Heart right ventricle (tissue), 16 donors: Measurements from ENCODE around the gene ADAT3. TPM values are rescaled to one million over a fixed set of nuclear protein-coding genes. Genes with fewer than 3 reads are reported as not detected.
"Not testable (repeated sequence)": the region's sequence is repeated elsewhere in the genome, so short reads cannot be mapped to it uniquely, and the experiment has no call there.

Experiments used
- ATAC-seq, 8 donors: fragments of 200-7000 bp; cut with Tn5 transposase; one replicate each; pipeline ENCODE4 v1.9.1; 2020; ENCODE audit warnings: mild to moderate bottlenecking in 8 of 8, moderate library complexity in 8 of 8, moderate number of reproducible peaks in 1 of 8
- DNase-seq, 2 donors: peaks; one replicate each; pipeline ENCODE4 v3.0.0-alpha.2; 2020
- H3K27ac ChIP-seq, 10 donors: fragments of 200-600 bp; sonication (generic) in 2 of 10; one replicate each; pipeline versions ENCODE4 v1.5.0 to v1.8.0; 2020 to 2022; ENCODE audit warnings: mild to moderate bottlenecking in 3 of 10
- H3K27me3 ChIP-seq, 7 donors: fragments of 200-600 bp; one replicate each; pipeline ENCODE4 v1.8.0; 2021 to 2022; ENCODE audit warnings: mild to moderate bottlenecking in 2 of 7
- H3K36me3 ChIP-seq, 9 donors: fragments of 200-600 bp; sonication (generic) in 1 of 9; one replicate each; pipeline versions ENCODE4 v1.5.0 to v1.8.0; 2020 to 2022; ENCODE audit warnings: mild to moderate bottlenecking in 2 of 9
- H3K4me1 ChIP-seq, 9 donors: fragments of 200-600 bp; sonication (generic) in 1 of 9; one replicate each; pipeline versions ENCODE4 v1.5.0 to v1.8.0; 2020 to 2022; ENCODE audit warnings: mild to moderate bottlenecking in 4 of 9
- H3K4me3 ChIP-seq, 10 donors: fragments of 200-600 bp; sonication (generic) in 2 of 10; one replicate each; pipeline versions ENCODE4 v1.5.0 to v1.8.0; 2020 to 2022; ENCODE audit warnings: mild to moderate bottlenecking in 7 of 10, moderate library complexity in 2 of 10
- H3K9me3 ChIP-seq, 11 donors: fragments of 200-600 bp in 10 of 11; sonication (generic) in 2 of 11; one replicate each; pipeline versions ENCODE4 v1.5.0 to v1.8.0; 2013 to 2022; ENCODE audit warnings: mild to moderate bottlenecking in 2 of 11, control low read depth in 1 of 11, moderate library complexity in 1 of 11
- CTCF ChIP-seq, 9 donors: fragments of 200-600 bp; sonication (generic) in 2 of 9; IDR thresholded peaks; one replicate each; pipeline versions ENCODE4 v1.5.0 to v1.8.0; 2021 to 2022; ENCODE audit warnings: antibody characterized with exemption in 9 of 9, mild to moderate bottlenecking in 5 of 9, moderate library complexity in 1 of 9
- WGBS, 2 donors: extraction: QIAGEN DNeasy Blood & Tissue Kit; methylation state at CpG; one replicate each; pipeline ENCODE4 v1.1.7; 2013; ENCODE audit warnings: inconsistent platforms in 1 of 2; 5-methylcytosine and 5-hydroxymethylcytosine counted together
- intact Hi-C, 10 donors: fragments of 100-400 bp; cut with DNase I; formaldehyde crosslinking; loops; one replicate each; pipeline versions ENCODE4 v1.11.1 to v1.14.2; 2022
- polyA plus RNA-seq, 2 donors: library from polyadenylated mRNA; stranded (reverse); fragments of 200-250 nt; gene quantifications; one replicate each; pipeline ENCODE4 v1.2.3, GENCODE V29; 2013
- total RNA-seq, 10 donors: library from RNA; stranded (reverse); fragmentation: NEBNext Ultra II Directional in 3 of 10; extraction: Animal tissue kit (Norgen Biotek cat#: 25700) in 3 of 10; gene quantifications; one replicate each; pipeline versions ENCODE4 v1.2.1 to v1.2.4, GENCODE V29; 2021 to 2023
- donor health status: Arrhythmogenic right ventricular cardiomyopathy.
- donor health status: ischemic (EF 13 %, LVEDD 7.1; RV severe dilation, severe dysfunction).
- donor health status: healthy with polysubstance abuse.
- donor health status: DM: no; HTN: yes; CAD: no.
- donor health status: DM: no; HTN: no; CAD: no.
- donor health status: ischemic (EF 25% LVEDD 6.9; RV normal size, moderate dysfunction).
- donor health status: ischemic (EF 25% LVEDD 5.7; RV mildly dilated, moderate dysfunction).
- donor health status: healthy.
- donor health status: DM: yes; HTN: yes; CAD: no.
- donor health status: Ischemic cardiomyopathy.
- donor health status: ischemic (EF 35%, LVEDD 5.7; RV mildly dilated, moderate dysfunction).
- donor health status: nonischemic (EF 11% LVEDD 7.7; RV severe dilation, severe dysfunction).
- donor health status: DM: yes; HTN: yes; CAD: no.
- donor health status: PGD.
- donor health status: ischemic (EF 29% LVEDD 5.4; RV normal size, mild dysfunction).
- donor health status: nonischemic (EF 23%, LVEDD 6.1; RV moderate dilation, normal function).

The ADAT3 gene
- total and polyA plus RNA-seq, 12 donors = 0.94 to 4.3 (median 1.6) TPM

DNA sequence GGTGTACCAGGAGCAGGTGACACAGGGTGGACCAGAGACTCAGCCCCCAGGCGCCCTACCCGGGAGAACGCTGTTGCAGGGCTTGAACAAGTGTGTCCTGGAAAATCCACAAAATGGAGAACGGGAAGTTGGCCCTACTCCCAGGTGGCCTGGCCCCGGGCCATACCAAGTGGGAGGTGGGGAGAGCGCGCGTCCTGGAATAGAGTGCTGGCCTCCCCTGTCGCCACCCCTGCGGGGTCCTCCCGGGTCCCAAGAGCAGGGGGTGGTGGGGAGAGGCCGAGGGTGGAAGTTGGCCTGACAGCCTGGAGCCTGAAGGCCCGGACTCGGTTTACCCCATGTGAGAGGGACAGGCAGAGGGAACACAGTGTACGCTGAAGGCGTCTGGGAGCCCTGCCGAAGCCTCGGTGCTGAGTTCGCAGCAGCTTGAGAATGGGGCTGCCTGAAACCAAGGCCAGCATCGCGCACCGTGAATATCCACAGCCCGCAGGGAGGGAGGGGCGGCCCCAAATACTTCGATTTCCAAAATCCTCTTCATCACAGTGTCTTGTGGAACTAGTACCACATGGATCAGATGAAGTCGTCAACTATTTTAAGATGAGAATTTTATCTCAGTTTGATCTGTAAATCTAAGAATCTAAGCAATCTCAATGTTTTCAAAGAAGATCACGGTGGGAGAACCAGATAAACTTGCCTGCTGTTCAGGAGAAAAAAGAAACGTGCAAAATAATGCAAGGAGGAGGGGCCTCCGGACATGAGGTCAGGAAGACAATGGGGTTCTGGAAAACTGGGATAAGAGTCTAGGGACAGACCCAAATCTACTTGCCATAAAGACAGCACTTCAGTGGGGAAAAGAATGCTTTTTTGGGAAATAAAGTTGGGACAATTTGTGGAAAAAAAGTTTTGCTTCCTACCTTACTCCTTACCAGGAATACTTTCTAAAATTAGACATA lies 31.4 kb upstream of the ADAT3 start:
- no peak for TF ChIP-seq CTCF (IDR thresholded peaks at IDR 0.05)
- no peaks in the 10 kb centered on the region for H3K27me3 ChIP-seq
- DNase-seq (peak; percentile 75 to 78), ATAC-seq (peak; percentile 16 to 70 (median 53))
- H3K4me1 ChIP-seq = peaks cover 21 to 56% (median 48%) of the 10 kb centered on the region in 9 donors
- H3K9me3 ChIP-seq = no peaks in the 10 kb centered on the region
- H3K4me3 ChIP-seq = peak overlapping the region in 9 of 10 donors; percentile 19 to 100 (median 89)
- peaks cover 0 to 32% (median 0%) of the 10 kb centered on the region in 9 donors for H3K36me3 ChIP-seq
- WGBS, 2 donors = 15 to 18% methylated on average over 29 of the region's 29 CpGs
- peak overlapping the region; percentile 80 to 99 (median 95) for H3K27ac ChIP-seq
- intact Hi-C loops = loop anchor here in 2 of 10 donors (2.0 kb wide), 2 partner anchors 25 to 61 kb away; partner anchors contain the start of gene REXO1 (in 1 of the 2)

DNA sequence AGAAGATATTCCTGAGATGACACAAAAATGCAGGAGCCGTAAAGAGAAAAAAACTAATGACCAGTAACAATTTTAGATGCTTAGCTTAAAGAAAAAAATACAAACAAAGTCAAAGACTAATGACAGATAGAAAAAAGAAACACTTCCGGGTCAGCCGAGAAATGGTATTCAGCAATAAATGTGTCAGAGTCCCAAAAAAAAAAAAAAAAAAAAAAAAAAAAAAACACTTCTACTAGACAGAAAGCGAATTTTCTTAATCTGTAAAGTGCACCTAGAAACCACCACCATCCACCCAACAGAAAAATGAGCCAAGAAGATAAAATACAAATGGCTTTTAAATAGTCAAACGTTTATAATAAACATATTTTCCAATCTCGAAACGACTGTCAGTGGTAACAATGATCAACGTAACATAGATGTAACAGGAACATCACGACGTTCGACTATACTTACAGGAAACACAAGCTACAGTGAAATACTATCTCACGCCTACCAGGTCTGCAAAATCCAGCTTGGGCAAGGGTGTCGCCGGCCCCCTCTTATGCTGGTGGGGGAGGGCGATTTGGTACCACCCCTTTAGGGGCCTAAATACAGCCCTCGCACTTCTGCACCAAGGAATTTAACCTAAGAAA lies 30.5 kb upstream of the ADAT3 start:
- Histone ChIP-seq H3K9me3 (no peaks in the 10 kb centered on the region), H3K4me1 (peaks cover 21 to 56% (median 48%) of the 10 kb centered on the region in 9 donors), H3K27ac (peak overlapping the region in 9 of 10 donors; percentile 93 to 99 (median 95)), H3K27me3 (no peaks in the 10 kb centered on the region), H3K4me3 (peak overlapping the region; percentile 77 to 100 (median 92)), H3K36me3 (peaks cover 0 to 31% (median under 1%) of the 10 kb centered on the region in 9 donors)
- 16 to 22% methylated on average over 16 of the region's 16 CpGs for WGBS, 2 donors
- TF ChIP-seq CTCF (IDR thresholded peaks at IDR 0.05) = no peak
- DNase-seq (no peak), ATAC-seq (no peak)
- intact Hi-C loops = loop anchor here in 1 of 10 donors (2.0 kb wide), 1 partner anchor 26 kb away; the partner anchor contains the start of gene REXO1

GRCh38 chr19:1875265-1875645 lies 29.9 kb upstream of the ADAT3 start:
- not testable (repeated sequence) for DNase-seq, ATAC-seq, H3K9me3 ChIP-seq, H3K27me3 ChIP-seq
- peak overlapping the region; percentile 77 to 100 (median 92) for H3K4me3 ChIP-seq
- intact Hi-C loops = loop anchor here in 1 of 10 donors (2.0 kb wide), 1 partner anchor 26 kb away; the partner anchor contains the start of gene REXO1
- H3K36me3 ChIP-seq = peaks cover 0 to 36% (median 7%) of the 10 kb centered on the region in 9 donors
- peak overlapping the region; percentile 81 to 99 (median 95) for H3K27ac ChIP-seq
- H3K4me1 ChIP-seq = peaks cover 25 to 61% (median 53%) of the 10 kb centered on the region in 9 donors
- WGBS, 2 donors = 3% methylated on average over 11 of the region's 11 CpGs

DNA sequence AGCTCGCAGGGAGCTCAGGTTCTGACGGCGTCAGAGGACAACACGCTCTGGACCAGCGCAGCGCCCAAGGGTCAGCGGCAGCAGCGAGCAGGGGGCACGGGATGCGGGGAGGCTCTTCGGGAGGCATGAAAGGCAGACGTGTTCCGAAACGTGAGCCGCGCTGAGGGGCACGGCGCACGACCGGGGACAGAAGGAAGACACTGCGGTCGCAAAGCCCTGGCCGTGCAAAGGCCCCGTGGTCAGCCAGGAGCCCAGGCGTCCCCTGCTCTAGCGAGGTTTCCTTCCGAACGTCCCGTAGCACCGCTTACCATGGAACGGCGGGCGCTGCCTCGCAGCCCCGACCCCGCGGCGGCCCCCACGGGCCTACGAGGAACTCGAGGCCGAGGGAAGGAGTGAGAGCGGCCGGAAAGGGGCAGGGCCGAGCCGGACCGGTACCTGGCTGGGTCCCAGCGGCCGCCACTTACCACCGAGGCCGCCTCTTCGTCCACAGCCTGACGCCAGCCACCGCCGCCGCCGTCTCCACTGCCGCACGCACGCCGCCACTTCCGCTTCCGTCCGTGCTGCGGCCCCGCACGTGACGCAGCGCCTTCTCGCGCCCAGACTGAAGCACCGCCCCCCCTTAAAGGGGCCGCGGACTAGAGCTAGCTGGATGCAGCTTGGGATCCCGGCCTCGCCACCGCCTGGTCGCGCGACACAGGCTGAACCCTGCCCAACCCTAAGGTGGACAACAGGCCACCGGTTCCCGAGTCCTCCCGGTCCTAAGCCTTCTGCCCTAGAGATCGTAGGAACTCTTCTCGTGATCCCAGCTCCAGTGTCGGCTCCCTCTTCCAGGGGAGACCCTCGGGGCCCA lies 29.3 kb upstream of the ADAT3 start:
- intact Hi-C loops = loop anchor here in 1 of 10 donors (2.0 kb wide), 1 partner anchor 27 kb away; the partner anchor contains the start of gene REXO1
- TF ChIP-seq CTCF (IDR thresholded peaks at IDR 0.05) = peak in 2 of 9 donors; percentile 15 to 23
- no peaks in the 10 kb centered on the region for H3K9me3 ChIP-seq
- no peaks in the 10 kb centered on the region for H3K27me3 ChIP-seq
- peak overlapping the region; percentile 81 to 99 (median 95) for H3K27ac ChIP-seq
- ATAC-seq (peak; percentile 87 to 96 (median 94)), DNase-seq (peak; percentile 91 to 92)
- peaks cover 0 to 39% (median 4%) of the 10 kb centered on the region in 9 donors for H3K36me3 ChIP-seq
- WGBS, 2 donors = 0% methylated on average over 80 to 87 of the region's 87 CpGs
- H3K4me3 ChIP-seq = peak overlapping the region; percentile 77 to 100 (median 92)
- peaks cover 26 to 67% (median 59%) of the 10 kb centered on the region in 9 donors for H3K4me1 ChIP-seq
